ENCODE results near the gene BLMH.

The BLMH gene, protein sequence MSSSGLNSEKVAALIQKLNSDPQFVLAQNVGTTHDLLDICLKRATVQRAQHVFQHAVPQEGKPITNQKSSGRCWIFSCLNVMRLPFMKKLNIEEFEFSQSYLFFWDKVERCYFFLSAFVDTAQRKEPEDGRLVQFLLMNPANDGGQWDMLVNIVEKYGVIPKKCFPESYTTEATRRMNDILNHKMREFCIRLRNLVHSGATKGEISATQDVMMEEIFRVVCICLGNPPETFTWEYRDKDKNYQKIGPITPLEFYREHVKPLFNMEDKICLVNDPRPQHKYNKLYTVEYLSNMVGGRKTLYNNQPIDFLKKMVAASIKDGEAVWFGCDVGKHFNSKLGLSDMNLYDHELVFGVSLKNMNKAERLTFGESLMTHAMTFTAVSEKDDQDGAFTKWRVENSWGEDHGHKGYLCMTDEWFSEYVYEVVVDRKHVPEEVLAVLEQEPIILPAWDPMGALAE

DNA sequence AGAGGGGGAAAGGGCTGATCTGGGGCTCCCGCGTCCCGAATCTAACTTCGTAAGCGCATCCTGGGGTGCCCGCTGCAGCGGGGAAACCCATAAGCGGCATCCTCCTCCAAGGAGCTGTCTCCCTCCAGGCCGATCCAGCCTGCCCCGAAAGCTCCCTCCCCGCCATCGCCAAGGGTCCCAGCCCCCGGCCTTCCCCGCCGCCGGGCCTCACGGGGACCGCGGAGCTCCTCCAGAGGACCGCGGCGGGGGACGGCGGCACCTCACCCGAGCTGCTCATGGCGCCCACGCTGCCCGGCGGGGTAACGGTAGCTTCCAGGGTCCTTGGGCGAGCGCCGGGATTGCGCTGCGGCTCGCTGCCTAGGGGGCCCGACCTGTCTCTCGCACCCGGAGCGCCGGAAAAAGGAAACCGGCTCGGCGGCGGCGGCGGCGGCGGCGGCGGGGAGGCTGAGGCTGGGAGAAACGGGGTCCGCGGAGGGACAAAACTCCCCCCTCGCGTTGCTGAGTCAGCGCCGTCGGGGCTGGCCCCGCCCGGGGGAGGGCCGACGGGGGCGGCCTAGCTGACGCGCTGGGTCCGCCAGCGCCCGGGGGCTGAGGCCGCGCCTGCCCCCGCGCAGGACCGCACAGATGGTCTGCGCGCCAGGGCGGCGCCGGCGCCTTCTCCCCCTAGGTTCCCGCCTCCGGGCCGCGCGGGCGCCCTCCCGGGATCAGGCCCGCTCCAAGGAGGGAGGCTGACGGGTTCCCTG is at the start of gene BLMH:
Gene BLMH, minus strand, starts transcription at position 402 of the 743 bp plus-strand sequence. Its CDS starts 125 bp downstream, at position 277.
- DNase-seq (ENCODE audit: low read depth in 2 of 2), result peak; percentile 68 to 85

DNA sequence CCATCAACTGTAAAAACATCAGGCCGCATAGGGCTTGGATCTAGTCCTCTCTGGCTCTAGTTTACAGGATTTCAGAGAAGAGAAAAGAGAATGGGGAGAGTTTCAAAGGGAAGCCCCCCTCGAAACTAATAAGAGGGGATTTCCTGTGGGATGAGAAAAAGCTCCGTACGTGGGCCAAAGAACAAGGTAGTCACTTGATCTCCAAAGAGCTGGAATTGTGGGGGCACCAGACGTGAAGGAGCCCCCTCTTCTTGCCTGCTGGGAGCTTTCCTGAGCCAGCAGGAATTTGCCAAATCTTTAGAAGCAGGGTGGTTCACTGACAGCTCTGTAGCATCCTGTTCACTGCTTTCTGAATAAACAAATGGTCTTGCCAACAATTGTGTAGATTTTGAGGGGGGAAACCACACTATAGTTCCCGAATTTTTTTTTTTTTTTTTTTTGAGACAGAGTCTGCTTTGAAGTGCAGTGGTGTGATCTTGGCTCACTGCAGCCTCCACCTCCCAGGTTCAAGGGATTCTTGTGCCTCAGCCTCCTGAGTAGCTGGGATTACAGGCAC is 49.1 kb upstream of the BLMH start:
- no peak for DNase-seq (ENCODE audit: low read depth in 2 of 2)

- no peak for DNase-seq (ENCODE audit: low read depth in 2 of 2)
Measured at GRCh38 chr17:30339086-30339485, 47.3 kb upstream of the BLMH start.

DNA sequence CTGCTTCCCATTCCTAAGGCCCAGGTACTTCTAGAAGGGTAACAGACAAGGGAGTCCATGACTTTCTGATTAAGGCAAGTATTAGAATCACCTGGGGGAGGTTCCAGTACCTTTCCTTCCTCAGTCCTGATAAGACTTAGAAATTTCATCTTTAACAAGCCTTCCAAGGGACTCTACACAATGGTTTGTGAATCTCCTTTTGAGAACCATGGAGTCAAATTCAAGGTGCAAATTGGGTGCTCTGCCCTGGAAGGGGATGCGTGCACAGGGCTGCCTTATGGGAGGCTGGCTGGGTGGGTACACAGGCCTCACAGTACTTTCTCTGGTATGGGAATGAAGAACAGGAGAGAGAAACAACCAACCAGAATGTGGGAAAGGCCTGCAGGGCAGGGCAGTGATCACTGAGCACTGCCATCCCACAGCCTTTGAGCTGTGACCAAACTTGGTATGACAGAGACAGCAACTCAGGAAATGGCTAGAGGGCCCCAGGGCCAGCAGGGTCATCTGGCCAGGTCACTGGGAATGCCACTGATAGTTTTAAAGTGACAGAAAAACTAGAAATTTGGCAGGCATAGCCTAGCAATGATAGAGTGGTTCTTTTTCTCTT is 45.8 kb upstream of the BLMH start:
- no peak for DNase-seq (ENCODE audit: low read depth in 2 of 2)

GRCh38 chr17:30336369-30337171 is 44.8 kb upstream of the BLMH start:
- peak in 1 of 2 donors; percentile 31 for DNase-seq (ENCODE audit: low read depth in 2 of 2)

DNA sequence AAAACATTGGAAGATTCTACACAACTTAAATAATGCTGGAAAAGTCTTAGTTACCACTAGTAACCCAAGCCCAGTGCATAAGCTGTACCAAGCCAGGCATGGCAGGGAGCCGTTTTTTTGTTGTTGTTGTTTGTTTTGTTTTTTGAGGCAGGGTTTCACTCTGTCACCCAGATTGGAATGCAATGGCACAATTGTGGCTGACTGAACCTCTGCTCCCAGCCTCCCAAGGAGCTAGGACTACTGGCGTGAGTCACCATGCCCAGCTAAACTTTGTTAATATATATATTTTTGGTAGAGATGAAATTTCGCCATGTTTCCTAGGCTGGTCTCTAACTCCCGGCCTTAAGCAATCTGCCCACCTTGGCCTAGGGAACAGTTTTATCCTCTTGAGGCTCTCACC is 42.7 kb upstream of the BLMH start:
- no peak for DNase-seq (ENCODE audit: low read depth in 2 of 2)

DNA sequence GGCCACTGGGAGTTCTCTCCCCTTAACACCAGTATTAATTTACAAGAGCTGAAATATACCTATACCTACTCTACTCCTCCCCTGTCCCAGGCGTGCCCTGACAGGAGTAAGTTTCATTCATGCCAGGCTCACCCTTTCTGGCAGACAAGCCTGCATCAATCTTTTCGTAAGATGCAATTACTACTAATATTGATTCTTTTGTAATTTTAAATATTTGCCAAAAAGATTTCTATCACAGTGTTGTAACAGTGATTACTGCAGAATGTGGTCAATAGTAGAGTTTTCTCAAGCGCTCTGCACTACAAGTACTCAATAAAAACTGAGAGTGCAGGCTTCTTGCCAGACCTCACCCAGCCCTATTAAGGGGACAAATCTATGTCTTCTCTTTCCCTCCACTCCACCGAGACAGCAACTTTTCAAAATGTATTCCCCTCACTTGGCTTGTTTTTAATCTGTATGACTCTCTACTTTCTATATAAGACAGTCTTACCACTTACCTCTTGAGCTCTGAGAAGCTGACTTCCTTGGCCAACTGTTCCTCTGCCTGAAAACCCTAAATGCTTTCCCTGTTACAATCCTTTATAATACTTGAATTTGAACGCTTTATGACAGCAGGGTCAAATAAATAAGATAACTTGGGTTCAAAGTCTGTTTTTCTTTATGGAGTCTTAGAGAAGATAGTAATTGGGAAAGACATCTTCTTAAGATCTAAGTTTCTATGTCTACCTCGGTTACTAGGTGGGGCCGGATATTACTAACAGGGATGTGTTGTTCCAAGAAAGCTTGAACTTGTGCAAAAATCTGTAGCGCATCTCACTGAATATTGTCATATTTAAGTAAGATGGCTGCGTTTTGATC is 42.0 kb upstream of the BLMH start, which contains the start of gene TMIGD1:
Gene TMIGD1, minus strand, starts transcription at position 555 of the 858 bp plus-strand sequence. CDS start 1,924 bp downstream, outside the sequence.
- DNase-seq (ENCODE audit: low read depth in 2 of 2), result no peak

- DNase-seq (ENCODE audit: low read depth in 2 of 2), result peak; percentile 29 to 37
Measured at GRCh38 chr17:30332057-30332542, 40.4 kb upstream of the BLMH start.

DNA sequence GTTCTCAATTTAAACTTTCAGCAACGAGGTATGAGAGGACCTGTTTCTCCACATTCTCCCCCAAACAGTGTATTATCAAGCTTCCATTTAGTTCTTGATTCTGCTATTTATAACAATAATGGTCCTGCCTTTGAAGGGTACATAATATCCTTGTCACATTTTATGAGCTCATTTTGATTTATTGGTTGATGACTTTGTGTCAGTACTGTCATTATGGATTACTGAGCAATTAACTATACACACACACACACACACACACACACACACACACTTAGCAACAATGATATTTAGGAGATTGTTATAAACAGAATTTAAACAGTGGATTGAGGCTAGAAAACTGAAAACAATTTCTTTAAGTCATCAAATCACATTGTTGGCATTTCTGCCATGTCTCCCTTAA is 35.1 kb upstream of the BLMH start:
- DNase-seq (ENCODE audit: low read depth in 2 of 2), result no peak

DNA sequence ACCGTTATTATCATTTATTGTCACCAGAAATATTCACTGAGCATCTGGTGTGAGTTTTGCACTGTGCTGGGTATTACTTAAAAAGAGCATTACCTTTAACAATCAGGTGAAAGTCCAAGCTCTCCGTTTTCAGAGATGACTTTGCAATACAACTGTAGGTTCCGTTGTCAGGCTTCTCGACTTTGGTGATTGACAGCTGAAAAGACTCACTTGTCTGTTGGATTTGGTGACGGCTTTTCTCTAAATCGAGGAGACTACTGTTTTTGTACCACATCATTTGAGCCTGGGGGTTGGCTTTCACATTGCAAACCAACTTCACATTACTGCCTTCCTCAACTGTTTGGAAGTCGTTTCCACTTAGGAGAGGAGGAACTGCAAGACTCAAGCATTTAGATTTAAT is 33.0 kb upstream of the BLMH start:
- DNase-seq (ENCODE audit: low read depth in 2 of 2), result no peak

GRCh38 chr17:30323895-30324319 is 32.2 kb upstream of the BLMH start:
- peak in 1 of 2 donors; percentile 3 for DNase-seq (ENCODE audit: low read depth in 2 of 2)

- DNase-seq (ENCODE audit: low read depth in 2 of 2), result peak in 1 of 2 donors; percentile 17
Measured at GRCh38 chr17:30323262-30323894, 31.6 kb upstream of the BLMH start.

GRCh38 chr17:30321314-30321713 is 29.6 kb upstream of the BLMH start:
- DNase-seq (ENCODE audit: low read depth in 2 of 2), result no peak

- no peak for DNase-seq (ENCODE audit: low read depth in 2 of 2)
Measured at GRCh38 chr17:30318155-30318554, 26.4 kb upstream of the BLMH start.

DNA sequence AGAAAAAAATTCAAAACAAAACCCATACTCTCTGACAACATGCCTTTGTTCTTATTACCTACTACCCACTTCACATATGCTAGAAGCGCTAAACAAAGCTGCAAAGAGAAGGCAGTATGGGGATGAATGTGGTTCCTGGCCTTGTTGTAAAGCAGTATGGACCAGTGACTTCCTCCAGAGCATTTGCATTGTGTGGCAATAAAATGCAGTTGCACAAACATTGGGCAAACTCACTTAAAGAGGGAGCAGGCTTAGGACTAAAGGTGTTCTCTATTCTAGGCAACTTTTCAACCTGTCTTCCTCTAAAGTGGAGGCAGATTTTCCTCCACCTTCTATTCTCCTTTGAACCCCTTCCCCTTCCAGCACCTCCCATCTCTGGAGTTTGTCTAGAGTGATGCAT is 25.0 kb upstream of the BLMH start:
- no peak for DNase-seq (ENCODE audit: low read depth in 2 of 2)

DNA sequence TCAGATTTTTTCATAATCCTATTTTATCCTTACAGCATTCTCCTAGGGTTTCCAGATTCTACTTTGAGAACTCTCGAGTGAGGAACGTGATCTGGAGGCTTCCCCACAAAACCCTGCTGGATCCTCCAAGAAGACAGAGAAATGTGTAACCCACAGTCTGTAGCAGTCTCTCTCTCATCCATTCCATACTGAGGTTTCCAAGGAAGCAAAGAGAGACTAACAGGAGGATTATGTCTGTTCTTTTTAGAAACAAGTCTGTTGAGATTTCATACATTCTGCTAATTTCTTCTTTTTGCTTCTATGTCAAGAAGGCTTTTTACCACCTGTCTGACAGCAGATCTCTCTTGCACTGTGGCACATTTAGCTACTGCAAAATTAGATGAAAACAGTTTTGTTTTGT is 23.4 kb upstream of the BLMH start:
- DNase-seq (ENCODE audit: low read depth in 2 of 2), result no peak

DNA sequence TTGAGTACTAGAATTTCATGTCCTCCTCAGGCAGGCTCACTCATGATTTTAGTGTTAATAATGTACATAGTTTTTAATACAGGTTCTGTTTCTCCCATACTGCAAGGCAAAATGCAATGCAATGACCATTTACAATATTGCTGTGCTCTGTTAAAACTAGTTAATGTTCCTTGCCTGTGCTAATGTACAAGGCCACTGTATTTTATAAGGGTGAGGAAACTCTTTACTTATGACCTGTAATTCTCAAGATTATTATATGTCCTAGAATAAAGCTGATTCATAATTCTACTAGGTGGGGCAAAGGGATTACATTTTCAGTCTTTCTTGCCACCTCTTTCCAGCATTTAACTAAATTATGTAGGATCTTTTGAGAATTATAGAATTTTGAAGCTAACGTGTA is 22.7 kb upstream of the BLMH start:
- DNase-seq (ENCODE audit: low read depth in 2 of 2), result no peak

DNA sequence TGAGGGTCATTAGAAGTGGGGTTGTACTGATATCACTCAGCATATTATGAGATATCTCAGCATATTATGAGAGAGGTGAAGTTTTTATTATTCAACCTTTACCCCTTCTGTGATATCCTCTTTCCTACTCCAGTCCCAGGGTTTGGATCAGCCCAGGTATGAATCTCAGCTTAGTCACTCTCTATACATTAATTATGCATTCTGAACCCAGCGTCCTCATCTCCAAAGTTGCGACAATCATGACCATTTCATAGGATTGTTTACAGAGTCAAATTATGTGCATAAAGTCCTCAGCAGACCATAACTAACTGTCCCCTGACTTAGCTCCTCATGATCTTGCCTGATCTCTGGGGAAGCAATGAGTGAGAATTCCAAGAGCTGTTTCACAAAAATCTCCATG is 20.5 kb upstream of the BLMH start:
- no peak for DNase-seq (ENCODE audit: low read depth in 2 of 2)

DNA sequence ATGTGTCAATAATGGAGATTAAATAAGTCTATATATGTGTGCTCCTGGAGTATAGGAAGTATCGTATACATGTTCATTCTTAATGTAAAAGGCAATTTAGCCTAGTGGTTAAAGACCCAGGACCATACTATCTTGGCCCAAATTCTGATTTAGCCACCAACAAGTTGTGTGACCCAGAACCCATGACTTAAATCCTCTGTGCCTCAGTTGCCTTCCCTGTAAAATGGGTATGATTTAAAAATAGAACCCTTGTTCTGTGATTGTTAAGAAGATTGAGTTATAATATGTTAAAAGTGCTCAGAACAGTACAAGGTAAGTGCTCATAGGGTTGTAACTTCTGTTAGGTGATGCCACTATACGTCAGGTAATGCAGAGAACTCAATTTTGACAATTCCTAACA is 18.8 kb upstream of the BLMH start:
- DNase-seq (ENCODE audit: low read depth in 2 of 2), result no peak

DNA sequence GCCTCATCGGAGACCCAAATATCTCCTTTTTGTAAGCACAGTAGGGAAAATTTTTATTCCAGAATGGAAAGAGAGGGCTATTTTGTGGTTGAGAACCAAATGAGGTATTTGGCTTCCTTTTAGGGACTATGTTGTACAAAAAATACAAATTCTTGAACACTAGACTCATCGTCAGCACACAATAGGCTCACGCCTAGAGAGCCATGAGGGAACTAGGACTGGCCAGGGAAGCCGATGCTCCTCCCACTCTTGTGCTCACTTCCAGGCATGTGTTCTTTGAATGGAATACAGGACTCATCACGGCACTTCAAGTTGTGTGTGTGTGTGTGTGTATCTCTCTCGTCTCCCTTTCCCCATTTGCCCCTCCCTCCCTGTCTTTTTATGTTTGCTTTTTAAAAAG is 17.8 kb upstream of the BLMH start:
- DNase-seq (ENCODE audit: low read depth in 2 of 2), result no peak

All from stimulated activated CD8-positive, alpha-beta memory T cell treated with anti-CD3 and anti-CD28 coated beads, Interleukin-7, amount 100 ng/mL, for 4 hours (primary cell).